Hematopoietic multipotent progenitor cell treated with erythropoietin and hydrocortisone succinate and interleukin-3 and kit ligand, for 4 days (in vitro differentiated cells): ENCODE data around the gene MYOM3.
"Not testable (repeated sequence)": the region's sequence is repeated elsewhere in the genome, so short reads cannot be mapped to it uniquely, and the experiment has no call there.

ENCODE experiments used
- DNase-seq: peaks from one replicate; pipeline ENCODE4 v3.0.0-alpha.2; 2015

Gene MYOM3

DNA sequence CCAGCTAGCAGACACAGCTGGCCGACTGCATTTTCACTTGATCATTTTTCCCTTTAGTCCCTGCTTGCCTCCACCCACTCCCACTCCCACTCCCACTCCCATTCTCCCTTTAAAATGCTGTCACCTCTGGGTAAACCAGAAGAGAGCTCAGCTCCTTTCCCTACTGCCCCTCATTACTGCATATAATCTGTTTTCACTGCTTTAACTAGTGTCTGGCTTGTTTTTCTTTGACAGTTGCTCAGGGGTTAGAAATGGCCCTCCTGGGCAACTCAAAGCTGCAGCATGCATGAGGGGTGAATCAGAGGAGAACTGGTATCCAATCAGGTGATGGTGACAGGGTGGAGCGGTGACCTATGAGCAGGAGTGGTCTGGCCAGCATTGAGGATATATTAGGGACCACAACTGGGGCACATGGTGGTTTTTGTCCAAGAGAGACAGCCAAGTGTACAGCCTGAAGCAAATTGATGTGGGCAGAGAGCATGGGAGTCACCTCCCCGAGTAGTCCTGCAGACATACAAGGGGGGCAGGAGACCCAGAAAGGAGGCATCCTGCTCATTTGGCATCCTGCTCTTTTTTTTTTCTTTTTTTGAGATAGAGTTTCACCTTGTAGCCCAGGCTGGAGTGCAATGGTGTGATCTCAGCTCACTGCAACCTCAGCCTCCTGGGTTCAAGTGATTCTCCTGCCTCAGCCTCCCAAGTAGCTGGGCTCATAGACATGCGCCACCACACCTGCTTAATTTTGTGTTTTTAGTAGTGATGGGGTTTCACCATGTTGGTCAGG, 89.2 kb downstream of the MYOM3 start:
- DNase-seq, result no peak

DNA sequence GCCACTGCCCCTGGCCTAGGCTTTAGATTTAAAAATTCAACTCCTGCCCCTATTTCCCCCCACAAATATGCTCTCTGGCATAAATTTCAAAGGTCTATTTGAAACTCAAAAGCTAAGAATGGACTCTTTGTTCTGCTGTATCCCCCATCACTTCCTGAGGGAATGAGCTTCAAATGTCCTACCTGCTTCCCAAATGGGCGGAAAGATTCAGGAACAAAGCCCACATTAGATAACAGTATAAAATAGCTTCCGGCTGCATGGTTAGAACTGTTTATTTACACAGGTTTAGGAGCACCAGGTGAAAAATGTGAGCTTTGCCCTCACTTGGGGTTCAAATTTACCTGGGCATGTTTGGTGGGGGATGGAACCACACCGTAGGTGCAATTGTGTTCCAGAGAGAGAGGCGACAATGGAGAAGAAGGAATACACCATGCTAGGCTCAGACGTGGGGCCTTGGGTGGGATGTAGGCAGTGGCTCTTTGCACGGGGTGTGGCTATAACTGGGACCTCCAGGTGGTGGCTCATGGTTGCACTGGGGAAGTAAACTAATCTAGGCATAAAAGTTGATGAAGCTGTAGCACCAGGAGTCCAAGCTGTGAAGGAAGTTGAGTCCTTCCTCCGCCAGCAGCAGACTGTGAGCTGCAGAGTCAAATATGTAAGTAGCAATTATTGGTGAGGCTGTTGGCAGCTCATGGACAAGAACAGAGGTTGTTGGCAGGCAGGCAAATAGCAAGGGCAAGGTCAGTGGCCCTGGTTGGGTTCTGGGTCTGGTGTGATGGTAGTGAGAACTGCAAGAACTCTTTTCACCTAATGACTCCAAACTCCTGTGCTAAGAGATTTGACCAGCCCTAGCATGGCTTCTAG, 90.3 kb downstream of the MYOM3 start:
- DNase-seq, result no peak

DNA sequence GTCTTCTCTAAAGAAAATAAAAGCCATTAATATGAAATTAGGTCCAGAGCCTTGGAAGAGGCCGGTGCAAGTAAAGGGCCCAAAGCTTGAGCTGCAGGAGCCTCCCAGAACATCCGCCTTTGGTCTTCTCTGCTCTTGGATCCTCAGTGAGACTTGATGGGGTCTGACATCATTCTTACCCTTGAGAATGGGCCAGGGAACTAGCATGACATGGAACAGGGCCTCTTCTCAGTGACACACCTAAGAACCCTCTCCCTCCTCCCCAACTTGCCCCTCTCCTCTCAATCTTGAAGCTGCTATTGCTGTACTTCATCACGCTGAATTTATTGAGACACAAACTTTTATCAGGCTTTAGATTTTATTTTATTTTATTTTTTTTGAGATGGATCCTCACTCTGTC, 91.5 kb downstream of the MYOM3 start:
- no peak for DNase-seq

DNA sequence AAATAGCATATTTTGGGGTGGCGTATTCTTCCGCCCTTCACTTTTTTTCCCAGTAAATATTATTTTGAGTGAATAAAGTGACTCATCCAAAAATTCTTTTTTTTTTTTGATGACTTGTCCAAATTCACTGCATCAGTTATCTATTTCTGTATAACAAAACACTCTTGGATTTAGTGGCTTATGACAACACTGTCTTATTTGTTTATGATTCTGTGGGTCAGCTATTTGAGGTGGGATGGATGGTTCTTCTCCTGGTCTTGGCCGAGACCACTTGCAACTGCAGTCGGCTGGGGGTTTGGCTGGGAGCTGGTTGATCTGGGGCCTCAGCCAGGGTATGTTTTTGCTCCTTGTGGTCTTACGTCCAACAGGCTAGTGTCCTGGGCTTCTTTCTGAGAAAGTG, 91.9 kb downstream of the MYOM3 start:
- no peak for DNase-seq

DNA sequence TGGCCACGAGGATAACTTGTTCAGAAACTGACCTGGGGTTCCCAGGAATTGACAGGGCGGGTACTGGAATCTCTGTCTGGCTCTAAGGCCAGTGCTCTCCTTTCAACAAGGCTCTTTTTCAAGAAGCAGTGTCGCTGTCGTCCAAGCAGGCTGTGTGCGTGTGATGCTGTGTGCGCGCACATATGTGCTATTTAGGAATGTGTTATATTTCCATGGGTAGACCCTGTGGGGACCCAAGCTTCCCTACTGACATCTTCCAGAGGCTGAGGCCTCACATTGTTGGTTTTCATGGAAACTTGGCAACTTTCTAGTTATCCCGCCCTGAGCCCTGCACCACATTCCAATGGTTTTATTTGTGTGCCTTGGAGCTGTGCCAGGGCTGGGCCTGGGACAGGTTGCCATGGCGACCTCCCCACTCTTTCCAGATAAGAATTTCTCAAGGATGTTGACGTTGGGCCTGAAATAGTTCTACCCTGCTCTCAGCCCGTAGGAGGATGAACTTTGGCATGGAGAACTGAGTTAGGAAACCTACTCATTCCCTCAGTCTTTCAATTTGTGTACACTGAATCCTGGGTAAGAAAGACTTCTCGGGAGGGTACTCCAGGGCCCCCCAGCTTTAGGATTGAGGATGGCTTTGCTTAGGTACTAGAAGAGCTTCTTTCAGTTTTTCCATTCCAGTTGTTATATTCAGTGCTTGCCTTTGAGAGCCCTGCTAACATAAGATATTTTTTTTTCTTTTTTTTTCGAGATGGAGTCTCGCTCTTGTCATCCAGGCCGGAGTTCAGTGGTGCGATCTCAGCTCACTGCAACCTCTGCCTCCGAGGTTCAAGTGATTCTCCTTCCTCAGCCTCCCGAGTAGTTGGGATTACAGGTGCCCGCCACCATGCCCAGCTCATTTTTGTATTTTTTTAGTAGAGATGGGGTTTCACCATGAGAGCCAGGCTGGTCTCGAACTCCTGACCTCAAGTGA, 93.0 kb downstream of the MYOM3 start:
- DNase-seq, result no peak

DNA sequence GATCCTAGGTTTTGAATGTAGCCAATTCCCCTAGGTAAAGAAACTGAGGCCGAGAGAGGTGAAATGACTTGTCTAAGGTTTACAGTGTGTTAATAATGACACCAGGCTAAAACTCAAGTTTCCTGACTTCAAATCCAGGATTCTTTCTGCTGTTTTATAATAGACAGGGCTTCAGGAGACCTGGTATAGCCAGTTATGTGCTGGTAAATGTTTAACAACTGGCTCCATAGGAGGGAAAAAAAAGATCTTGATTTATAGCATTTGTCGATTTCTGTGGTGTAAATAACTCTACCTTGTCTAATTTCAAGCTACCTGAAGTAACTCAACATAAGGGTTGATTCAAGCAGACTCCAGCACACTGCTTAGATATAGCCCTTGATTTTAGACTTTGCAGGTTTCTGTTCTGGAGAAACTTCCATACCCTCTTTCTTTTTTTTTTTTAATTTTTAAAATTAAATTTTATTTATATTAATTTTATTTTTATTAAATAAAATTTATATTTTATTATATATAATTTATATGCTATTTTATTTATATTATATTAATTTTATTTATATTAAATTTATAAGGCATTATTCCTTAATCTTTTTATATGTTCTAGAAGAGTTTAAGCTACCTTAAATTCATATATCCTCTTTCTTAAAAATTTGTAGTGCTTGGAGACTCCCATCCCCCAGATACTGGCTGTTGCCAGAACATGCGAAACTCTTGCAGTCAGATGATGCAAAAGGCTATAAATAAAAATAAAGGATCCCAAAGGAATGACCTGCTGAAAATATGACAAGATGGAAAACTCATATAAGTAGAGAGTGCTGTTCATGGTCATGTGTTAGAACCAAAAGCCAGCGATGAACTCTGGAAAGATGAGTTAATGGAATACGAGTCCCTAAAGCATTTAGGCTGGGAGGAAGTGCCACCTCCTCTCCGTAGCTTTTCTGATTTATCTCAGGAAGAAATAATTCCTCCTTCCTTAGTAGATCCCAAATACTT, 96.4 kb downstream of the MYOM3 start:
- DNase-seq, result no peak

DNA sequence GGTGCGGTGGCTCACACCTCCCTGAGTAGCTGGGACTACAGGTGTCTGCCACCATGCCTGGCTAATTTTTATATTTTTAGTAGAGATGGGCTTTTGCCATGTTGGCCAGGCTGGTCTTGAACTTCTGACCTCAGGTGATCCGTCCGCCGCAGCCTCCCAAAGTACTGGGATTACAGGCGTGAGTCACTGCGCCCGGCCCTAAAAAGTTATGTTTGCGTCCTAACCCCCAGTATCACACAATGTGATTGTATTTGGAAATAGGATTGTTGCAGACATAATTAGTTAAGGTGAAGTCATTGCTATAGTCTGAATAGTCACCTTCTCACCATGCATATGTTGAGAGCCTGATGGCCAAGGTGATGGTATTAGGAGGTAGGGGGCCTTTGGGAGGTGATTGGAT, 99.1 kb downstream of the MYOM3 start:
- DNase-seq, result not testable (repeated sequence)

DNA sequence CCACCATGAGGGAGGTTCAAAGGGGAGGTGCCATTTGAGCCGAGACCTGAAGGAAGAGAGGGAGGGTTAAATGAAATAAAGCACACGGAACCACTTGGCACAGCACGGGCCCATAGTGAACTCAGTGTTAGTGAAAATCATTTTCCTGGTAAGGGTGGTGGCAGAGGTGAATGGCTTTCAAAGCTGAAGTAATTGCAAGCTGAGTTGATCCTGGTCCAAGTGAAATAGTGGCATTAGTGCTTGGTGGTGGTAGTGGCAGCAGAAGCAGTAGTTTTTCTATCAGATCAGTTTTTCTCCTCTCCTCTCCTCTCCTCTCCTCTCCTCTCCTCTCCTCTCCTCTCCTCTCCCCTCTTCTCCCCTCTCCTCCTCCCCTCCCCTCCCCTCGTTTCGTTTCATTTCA, 101.3 kb downstream of the MYOM3 start:
- no peak for DNase-seq

DNA sequence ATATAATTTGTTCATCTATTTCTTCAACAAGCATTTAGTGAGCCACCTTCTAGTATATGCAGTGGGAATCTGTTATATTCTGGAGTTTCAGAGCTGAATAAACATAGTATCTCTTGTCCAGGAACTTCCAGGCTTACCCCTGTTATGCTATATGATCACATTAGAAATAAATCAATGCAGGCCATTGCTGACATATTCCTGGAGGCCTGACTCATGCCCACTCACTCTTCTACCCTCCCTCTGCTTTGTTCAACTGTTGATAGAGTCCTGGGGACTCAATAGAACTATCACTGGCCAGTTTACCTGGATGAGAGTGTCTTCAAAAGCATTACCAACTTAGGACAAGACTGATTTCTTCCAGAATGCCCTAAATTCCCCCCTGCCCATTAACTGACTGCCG, 102.5 kb downstream of the MYOM3 start:
- DNase-seq, result no peak

DNA sequence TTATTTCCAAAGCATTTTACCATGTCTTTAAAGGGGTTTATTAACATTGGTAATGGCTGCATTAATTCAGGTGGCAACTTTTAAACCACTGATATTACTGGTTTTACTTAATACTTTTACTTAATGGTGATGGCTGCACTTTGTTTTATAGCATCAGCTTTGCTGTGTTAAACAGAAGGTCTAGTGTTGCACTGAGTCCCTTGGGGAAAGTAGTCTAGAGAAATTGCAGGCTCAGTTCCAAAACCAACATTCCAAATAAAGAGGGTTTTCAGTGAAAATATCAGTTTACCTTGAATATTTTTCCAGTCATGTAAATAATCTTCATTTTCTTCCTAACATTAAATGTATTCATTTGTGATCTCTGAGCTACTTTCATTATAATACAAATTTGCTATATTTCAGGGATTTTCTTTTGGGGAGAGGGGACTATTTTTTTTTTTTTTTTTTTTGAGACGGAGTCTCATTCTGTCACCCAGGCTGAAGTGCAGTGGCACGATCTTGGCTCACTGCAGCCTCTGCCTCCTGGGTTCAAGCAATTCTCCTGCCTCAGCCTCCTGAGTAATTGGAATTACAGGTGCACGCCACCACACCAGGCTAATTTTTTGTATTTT, 103.3 kb downstream of the MYOM3 start:
- DNase-seq, result not testable (repeated sequence)

DNA sequence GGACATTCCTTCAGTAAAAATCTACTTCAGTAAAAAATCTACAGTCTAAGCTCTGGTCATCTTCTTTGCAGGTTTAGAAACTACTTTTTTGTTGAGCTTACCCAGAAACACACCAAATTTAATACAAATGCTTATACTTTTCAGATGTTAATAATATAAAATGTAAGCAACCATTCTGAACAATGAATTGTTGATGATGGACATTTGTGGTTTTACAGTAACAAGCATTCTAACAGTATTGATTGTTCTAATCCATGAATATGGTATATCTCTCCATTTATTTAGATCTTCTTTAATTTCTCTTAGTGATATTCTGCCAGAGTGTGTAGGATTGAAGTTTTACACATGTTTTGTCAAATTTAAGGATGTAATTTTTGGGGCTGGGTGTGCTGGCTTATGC, 104.9 kb downstream of the MYOM3 start:
- DNase-seq, result no peak
